ENCODE data around the gene ABCC8. TPM values are rescaled to one million over a fixed set of nuclear protein-coding genes. Genes with fewer than 3 reads are reported as not detected.

The ABCC8 gene
- total RNA-seq, 1 donor from 2014 or later = 0.30 TPM

- H3K4me1 Mint-ChIP-seq (ENCODE audit: low read depth) = peaks cover 3% of the 10 kb centered on the region
These were observed 86.5 kb downstream of the ABCC8 start for GRCh38 chr11:17389957-17390649.

GRCh38 chr11:17389211-17389956, 87.3 kb downstream of the ABCC8 start:
- H3K36me3 Mint-ChIP-seq (ENCODE audit: low read depth) = no peaks in the 10 kb centered on the region
- intact Hi-C loops (cut with micrococcal nuclease) = no loop called here
- no peaks in the 10 kb centered on the region for H3K9me3 Mint-ChIP-seq
- peak; percentile 68 for DNase-seq (ENCODE audit: low spot score)
- H3K4me3 Mint-ChIP-seq (ENCODE audit: low read depth) = peak overlapping the region; percentile 68
- H3K27ac Mint-ChIP-seq = no peak overlapping the region
- peaks cover 28% of the 10 kb centered on the region for H3K27me3 Mint-ChIP-seq (ENCODE audit: low read depth)
- H3K4me1 Mint-ChIP-seq (ENCODE audit: low read depth) = peaks cover 3% of the 10 kb centered on the region

More at GRCh38 chr11:17389957-17390649, 86.5 kb downstream of the ABCC8 start:
- intact Hi-C loops (cut with micrococcal nuclease) = no loop called here
- Mint-ChIP-seq H3K36me3 (ENCODE audit: low read depth) (no peaks in the 10 kb centered on the region), H3K4me3 (ENCODE audit: low read depth) (peak overlapping the region; percentile 49), H3K27me3 (ENCODE audit: low read depth) (peaks cover 27% of the 10 kb centered on the region), H3K9me3 (no peaks in the 10 kb centered on the region), H3K27ac (no peak overlapping the region)
- no peak for DNase-seq (ENCODE audit: low spot score)

DNA sequence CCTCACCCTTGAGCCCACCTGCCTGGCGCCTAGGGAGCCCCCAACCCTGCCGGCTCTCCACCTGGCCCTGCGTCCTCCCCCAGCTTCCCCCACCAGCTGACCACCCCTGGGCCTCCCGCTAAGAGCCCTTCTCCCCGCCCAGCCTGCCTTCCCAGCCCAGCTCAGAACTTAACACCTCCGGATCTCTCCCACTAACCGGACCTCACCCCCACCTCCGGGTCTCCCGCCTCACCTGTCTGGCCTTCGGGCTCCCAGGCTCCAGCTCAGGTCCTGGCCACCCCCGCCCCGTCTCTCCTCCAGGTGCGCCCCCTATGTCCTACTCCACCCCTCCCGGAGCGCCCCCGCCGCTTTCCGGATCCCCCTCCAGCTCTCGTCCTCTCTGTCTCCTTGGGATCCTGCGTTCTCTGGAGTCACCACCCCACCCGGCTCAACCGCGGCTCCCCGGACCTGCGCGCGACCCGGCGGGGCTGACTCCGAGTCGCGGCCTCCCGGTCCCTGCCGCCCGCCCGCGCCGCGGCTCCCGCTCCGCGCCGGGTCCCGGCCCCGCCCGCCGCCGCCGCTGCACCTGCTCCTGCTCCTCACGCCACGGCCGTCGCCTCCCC, 87.9 kb downstream of the ABCC8 start, which contains the start of gene KCNJ11:
KCNJ11 (minus strand) TSS at position 51 of the 602 bp plus-strand sequence. CDS start 568 bp downstream, outside the sequence.
- Mint-ChIP-seq H3K27me3 (ENCODE audit: low read depth) (peaks cover 28% of the 10 kb centered on the region), H3K27ac (no peak within 1 kb of the TSS), H3K36me3 (ENCODE audit: low read depth) (no peaks in the 10 kb centered on the region), H3K4me1 (ENCODE audit: low read depth) (peaks cover 3% of the 10 kb centered on the region), H3K4me3 (ENCODE audit: low read depth) (peak within 1 kb of the TSS; percentile 68), H3K9me3 (no peaks in the 10 kb centered on the region)
- intact Hi-C loops (cut with micrococcal nuclease) = no loop called here
- no peak for DNase-seq (ENCODE audit: low spot score)

- Mint-ChIP-seq H3K27ac (no peak overlapping the region), H3K27me3 (ENCODE audit: low read depth) (peaks cover 28% of the 10 kb centered on the region), H3K4me1 (ENCODE audit: low read depth) (peaks cover 3% of the 10 kb centered on the region), H3K4me3 (ENCODE audit: low read depth) (peak overlapping the region; percentile 59), H3K36me3 (ENCODE audit: low read depth) (no peaks in the 10 kb centered on the region), H3K9me3 (no peaks in the 10 kb centered on the region)
- intact Hi-C loops (cut with micrococcal nuclease) = no loop called here
- DNase-seq (ENCODE audit: low spot score) = no peak
These were observed 88.8 kb downstream of the ABCC8 start for GRCh38 chr11:17387811-17388210.

- no peak for DNase-seq (ENCODE audit: low spot score)
- Mint-ChIP-seq H3K36me3 (ENCODE audit: low read depth) (no peaks in the 10 kb centered on the region), H3K9me3 (no peaks in the 10 kb centered on the region), H3K4me1 (ENCODE audit: low read depth) (peaks cover 3% of the 10 kb centered on the region), H3K27me3 (ENCODE audit: low read depth) (peaks cover 28% of the 10 kb centered on the region), H3K27ac (no peak overlapping the region), H3K4me3 (ENCODE audit: low read depth) (peak overlapping the region; percentile 59)
- intact Hi-C loops (cut with micrococcal nuclease) = no loop called here
These were observed 89.4 kb downstream of the ABCC8 start for GRCh38 chr11:17387254-17387653.

GRCh38 chr11:17386331-17387084, 90.1 kb downstream of the ABCC8 start:
- Mint-ChIP-seq H3K4me1 (ENCODE audit: low read depth) (peaks cover 3% of the 10 kb centered on the region), H3K9me3 (no peaks in the 10 kb centered on the region), H3K27ac (no peak overlapping the region), H3K36me3 (ENCODE audit: low read depth) (peaks cover 4% of the 10 kb centered on the region), H3K27me3 (ENCODE audit: low read depth) (peaks cover 29% of the 10 kb centered on the region), H3K4me3 (ENCODE audit: low read depth) (no peak overlapping the region)
- intact Hi-C loops (cut with micrococcal nuclease) = no loop called here
- peak; percentile 46 for DNase-seq (ENCODE audit: low spot score)

- Mint-ChIP-seq H3K27me3 (ENCODE audit: low read depth) (peaks cover 23% of the 10 kb centered on the region), H3K9me3 (no peaks in the 10 kb centered on the region), H3K4me1 (ENCODE audit: low read depth) (peaks cover 3% of the 10 kb centered on the region), H3K4me3 (ENCODE audit: low read depth) (no peak overlapping the region), H3K27ac (no peak overlapping the region), H3K36me3 (ENCODE audit: low read depth) (peaks cover 4% of the 10 kb centered on the region)
- intact Hi-C loops (cut with micrococcal nuclease) = loop anchor here (2.0 kb wide), 1 partner anchor 31 kb away; no protein-coding TSS in a partner anchor
- no peak for DNase-seq (ENCODE audit: low spot score)
These were observed 90.7 kb downstream of the ABCC8 start for GRCh38 chr11:17385926-17386325.

GRCh38 chr11:17385492-17385891, 91.2 kb downstream of the ABCC8 start:
- Mint-ChIP-seq H3K9me3 (no peaks in the 10 kb centered on the region), H3K36me3 (ENCODE audit: low read depth) (peaks cover 4% of the 10 kb centered on the region), H3K27me3 (ENCODE audit: low read depth) (peaks cover 23% of the 10 kb centered on the region), H3K27ac (no peak overlapping the region), H3K4me3 (ENCODE audit: low read depth) (no peak overlapping the region), H3K4me1 (ENCODE audit: low read depth) (peaks cover 3% of the 10 kb centered on the region)
- intact Hi-C loops (cut with micrococcal nuclease) = loop anchor here (2.0 kb wide), 1 partner anchor 31 kb away; no protein-coding TSS in a partner anchor
- no peak for DNase-seq (ENCODE audit: low spot score)

- H3K27ac Mint-ChIP-seq = no peak overlapping the region
- peaks cover 4% of the 10 kb centered on the region for H3K9me3 Mint-ChIP-seq
- H3K4me3 Mint-ChIP-seq (ENCODE audit: low read depth) = no peak overlapping the region
- peaks cover 16% of the 10 kb centered on the region for H3K27me3 Mint-ChIP-seq (ENCODE audit: low read depth)
- H3K4me1 Mint-ChIP-seq (ENCODE audit: low read depth) = no peaks in the 10 kb centered on the region
- H3K36me3 Mint-ChIP-seq (ENCODE audit: low read depth) = peaks cover 4% of the 10 kb centered on the region
- intact Hi-C loops (cut with micrococcal nuclease) = loop anchor here (1.0 to 2.0 kb wide), 3 partner anchors 29 to 144 kb away; no protein-coding TSS in a partner anchor
- DNase-seq (ENCODE audit: low spot score) = peak; percentile 61
These were observed 92.6 kb downstream of the ABCC8 start for GRCh38 chr11:17384002-17384511.

DNA sequence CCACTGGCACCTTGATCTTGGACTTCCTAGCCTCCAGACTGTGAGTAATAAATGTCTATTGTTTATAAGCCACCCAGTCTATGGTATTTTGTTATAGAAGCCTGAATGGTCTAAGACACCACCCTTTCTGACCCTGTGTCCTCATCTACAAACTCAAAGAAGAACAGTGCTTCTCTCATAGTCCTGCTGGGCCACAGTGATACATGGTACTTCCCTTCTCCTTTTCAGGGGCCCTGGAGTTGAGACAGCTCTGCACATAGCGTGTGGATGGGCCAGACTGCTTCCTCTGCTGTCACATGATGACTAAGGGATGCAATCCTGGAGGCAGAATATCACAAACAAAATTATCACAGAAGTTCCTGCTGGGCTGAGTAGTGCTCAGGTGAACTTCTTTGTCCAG, 93.2 kb downstream of the ABCC8 start:
- peaks cover 4% of the 10 kb centered on the region for H3K36me3 Mint-ChIP-seq (ENCODE audit: low read depth)
- DNase-seq (ENCODE audit: low spot score) = no peak
- no peak overlapping the region for H3K27ac Mint-ChIP-seq
- H3K9me3 Mint-ChIP-seq = peaks cover 4% of the 10 kb centered on the region
- intact Hi-C loops (cut with micrococcal nuclease) = no loop called here
- no peaks in the 10 kb centered on the region for H3K4me1 Mint-ChIP-seq (ENCODE audit: low read depth)
- no peak overlapping the region for H3K4me3 Mint-ChIP-seq (ENCODE audit: low read depth)
- H3K27me3 Mint-ChIP-seq (ENCODE audit: low read depth) = peaks cover 14% of the 10 kb centered on the region

GRCh38 chr11:17382046-17382728, 94.5 kb downstream of the ABCC8 start:
- H3K27me3 Mint-ChIP-seq (ENCODE audit: low read depth) = peaks cover 10% of the 10 kb centered on the region
- intact Hi-C loops (cut with micrococcal nuclease) = no loop called here
- peaks cover 8% of the 10 kb centered on the region for H3K36me3 Mint-ChIP-seq (ENCODE audit: low read depth)
- H3K27ac Mint-ChIP-seq = no peak overlapping the region
- H3K4me3 Mint-ChIP-seq (ENCODE audit: low read depth) = no peak overlapping the region
- no peak for DNase-seq (ENCODE audit: low spot score)
- H3K4me1 Mint-ChIP-seq (ENCODE audit: low read depth) = no peaks in the 10 kb centered on the region
- H3K9me3 Mint-ChIP-seq = peaks cover 4% of the 10 kb centered on the region

GRCh38 chr11:17381156-17381555, 95.5 kb downstream of the ABCC8 start:
- peaks cover 8% of the 10 kb centered on the region for H3K36me3 Mint-ChIP-seq (ENCODE audit: low read depth)
- H3K4me1 Mint-ChIP-seq (ENCODE audit: low read depth) = no peaks in the 10 kb centered on the region
- H3K4me3 Mint-ChIP-seq (ENCODE audit: low read depth) = no peak overlapping the region
- H3K27me3 Mint-ChIP-seq (ENCODE audit: low read depth) = peaks cover 10% of the 10 kb centered on the region
- intact Hi-C loops (cut with micrococcal nuclease) = no loop called here
- no peak overlapping the region for H3K27ac Mint-ChIP-seq
- H3K9me3 Mint-ChIP-seq = peaks cover 4% of the 10 kb centered on the region
- no peak for DNase-seq (ENCODE audit: low spot score)
